HG02623 (cell line): ENCODE results near the gene GMFB.
A peak's percentile ranks its signal among the peaks of the same experiment; 100 is the strongest.

ENCODE experiments used
- ATAC-seq: cut with Tn5 transposase; IDR thresholded peaks from one replicate; pipeline ENCODE4 v1.9.1; 2021; ENCODE audit warnings: moderate library complexity; ENCODE audit not compliant: unreplicated experiment

The GMFB gene

DNA sequence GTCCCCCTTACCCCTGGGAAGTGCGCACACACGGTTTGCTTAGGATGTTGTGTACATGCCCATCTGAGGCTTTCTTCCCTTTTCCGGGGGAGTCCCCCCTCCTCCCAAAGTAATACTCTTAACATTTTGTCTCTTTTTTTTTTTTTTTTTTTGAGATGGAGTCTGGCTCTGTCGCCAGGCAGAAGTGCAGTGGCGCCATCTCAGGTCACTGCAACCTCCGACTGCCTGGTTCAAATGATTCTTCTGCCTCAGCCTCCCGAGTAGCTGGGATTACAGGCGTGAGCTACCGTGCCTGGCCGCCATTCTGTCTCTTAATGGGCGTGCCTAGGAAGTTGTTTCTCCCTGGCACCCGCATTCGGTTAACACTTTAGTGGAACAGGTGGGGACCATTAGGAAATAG is 4.5 kb upstream of the GMFB start:
- ATAC-seq, result no peak

DNA sequence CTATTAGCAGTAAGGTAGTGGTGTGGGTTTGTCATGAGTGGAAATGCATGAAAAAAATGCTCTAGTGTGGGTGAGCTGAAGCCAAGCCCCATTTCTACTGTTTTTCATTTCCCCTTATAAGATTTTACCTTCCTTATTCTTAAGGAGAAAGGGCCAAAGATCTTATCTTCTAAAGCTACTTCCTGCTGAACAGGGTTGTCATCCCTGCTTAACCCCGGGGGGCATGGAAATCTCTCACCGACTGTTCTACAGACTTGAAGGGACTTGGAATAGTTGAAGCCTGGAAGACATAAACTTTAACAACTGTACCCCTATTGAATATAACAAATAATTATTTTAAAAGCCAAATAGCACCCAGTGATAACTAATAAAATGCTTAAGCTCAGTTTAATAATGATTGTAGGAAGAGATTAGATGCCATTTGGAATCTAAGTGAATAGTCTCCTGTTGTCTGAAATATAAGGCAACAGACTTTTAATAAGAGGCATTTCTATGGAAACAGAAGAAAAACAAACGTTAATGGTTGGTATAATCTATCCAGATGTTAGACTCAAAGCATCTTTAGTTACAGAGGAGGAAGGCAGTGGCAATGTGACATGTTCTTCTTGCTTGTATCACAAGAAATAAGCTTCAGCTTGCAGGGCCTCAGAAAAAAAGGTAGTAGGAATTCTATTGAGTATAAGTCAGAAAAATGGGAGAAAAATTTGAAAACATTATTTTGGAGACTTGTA is 1.8 kb upstream of the GMFB start:
- no peak for ATAC-seq

DNA sequence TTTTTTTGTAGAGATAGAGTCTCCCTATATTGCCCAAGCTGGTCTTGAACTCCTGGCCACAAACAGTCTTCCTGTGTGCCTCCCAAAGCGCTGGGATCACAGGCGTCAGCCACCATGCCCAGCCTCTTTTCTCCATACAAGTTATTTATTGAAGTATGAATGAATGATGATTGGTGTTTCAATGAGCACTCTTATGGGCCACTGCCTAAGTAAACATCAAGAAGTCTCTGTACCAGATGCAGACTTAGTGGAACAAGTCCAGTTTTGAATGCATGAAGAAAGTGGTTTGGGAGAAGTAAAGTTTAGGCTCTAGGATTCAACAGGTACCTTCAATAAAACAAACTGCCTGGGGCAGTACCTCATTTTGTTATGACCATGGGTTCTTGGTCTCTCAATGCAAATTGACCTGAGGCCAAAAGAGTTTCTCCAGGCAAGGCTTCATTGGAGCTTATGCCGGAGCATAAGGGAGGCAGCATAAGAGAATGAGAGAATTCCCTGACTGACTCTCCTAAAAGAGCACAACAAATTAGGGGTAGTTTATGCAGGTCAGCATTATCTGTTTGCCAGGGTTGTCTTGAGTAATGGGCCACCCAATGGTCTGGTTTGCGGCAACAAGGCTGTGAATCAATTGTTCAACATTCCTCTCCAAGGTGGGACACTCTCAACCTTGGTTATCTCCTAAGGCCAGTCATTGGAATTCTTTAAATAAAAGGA is 1.1 kb upstream of the GMFB start:
- ATAC-seq, result no peak

DNA sequence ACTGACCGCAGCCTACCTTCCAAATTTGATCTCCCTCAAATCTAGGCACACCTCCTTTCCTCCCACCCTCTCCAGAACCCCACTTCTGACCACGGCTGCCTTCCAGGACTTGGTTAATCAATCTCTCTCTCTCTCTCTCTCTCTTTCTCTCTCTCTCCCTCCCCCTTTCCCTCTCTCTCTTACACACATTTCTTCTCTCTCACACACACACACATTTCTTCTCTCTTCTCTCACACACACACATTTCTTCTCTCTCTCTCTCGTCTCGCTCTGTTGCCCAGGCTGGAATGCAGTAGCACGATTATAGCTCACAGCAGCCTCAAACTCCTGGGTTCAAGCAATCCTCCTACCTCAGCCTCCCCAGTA is 521 bp upstream of the GMFB start:
- no peak for ATAC-seq

DNA sequence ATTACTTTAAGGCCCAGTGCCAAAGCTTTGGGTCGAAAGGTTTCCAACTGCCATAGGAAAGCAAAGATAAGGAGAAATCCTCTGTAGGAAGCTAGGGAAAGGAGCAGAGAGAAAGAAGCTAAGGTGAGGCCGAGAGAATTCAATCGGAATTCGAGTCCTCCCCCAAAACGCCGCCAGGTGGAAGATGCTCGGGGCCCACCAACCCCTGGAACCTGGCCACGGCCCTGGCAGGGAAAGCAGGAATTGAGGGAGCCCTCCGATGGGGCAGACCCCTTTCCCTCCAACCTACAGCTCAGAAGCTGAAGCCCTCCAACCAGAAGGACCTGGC is 498 bp downstream of the GMFB start:
- ATAC-seq, result peak; percentile 12

DNA sequence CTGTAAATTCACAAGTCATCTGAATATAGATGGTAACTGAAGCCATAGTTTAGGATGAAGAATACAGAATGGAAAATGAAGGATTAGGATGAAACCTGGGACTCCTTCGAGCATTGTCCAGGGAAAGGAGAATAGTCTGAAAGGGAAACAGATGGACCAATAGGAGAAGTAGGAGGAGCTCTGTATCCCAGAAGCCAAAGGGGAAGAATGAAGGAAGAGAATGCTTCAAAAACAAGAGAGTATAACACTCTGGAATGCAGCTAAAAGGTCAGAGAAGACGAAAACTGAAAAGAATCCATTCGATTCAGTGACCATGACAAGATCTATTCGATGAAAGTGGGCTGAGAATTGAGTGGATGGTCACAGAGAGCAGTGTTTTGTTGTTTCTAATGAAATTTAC is 1.0 kb downstream of the GMFB start:
- no peak for ATAC-seq

DNA sequence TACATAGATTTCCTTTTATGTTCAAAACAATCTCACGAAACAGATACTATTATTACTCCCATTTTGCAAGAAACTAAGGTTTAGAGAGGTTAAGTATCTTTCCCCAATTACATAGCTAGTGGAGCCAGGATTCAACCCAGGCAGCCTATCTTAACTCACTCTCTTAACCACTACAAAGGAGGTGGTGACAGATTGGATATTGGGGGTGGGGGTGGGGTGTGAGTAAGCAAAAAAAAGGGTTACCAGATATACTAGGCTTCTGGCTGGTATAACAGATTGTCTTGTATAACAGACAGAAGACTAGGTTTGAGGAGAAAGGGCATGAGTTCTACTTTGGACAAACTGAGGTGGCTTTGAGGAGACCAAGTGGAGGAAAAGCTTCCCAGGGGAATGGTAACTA is 2.1 kb downstream of the GMFB start:
- no peak for ATAC-seq

DNA sequence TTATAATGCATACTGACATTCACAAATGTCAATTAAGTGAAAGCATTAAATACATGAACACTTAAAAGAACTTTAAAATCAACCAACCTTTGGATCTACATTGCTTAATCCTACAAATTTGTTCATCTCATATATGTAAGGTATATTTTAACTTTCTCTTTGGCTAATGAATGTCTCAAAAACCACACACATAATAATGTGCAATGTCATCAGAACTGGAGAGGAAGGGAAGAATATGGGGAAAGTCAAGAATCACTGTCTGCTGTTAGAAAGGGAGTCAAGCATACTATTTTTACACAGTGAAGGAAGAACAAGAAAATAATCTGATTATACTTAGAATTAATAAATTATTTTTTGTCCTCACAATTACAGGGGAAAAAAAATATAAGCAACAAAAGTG is 4.9 kb downstream of the GMFB start:
- ATAC-seq, result no peak

DNA sequence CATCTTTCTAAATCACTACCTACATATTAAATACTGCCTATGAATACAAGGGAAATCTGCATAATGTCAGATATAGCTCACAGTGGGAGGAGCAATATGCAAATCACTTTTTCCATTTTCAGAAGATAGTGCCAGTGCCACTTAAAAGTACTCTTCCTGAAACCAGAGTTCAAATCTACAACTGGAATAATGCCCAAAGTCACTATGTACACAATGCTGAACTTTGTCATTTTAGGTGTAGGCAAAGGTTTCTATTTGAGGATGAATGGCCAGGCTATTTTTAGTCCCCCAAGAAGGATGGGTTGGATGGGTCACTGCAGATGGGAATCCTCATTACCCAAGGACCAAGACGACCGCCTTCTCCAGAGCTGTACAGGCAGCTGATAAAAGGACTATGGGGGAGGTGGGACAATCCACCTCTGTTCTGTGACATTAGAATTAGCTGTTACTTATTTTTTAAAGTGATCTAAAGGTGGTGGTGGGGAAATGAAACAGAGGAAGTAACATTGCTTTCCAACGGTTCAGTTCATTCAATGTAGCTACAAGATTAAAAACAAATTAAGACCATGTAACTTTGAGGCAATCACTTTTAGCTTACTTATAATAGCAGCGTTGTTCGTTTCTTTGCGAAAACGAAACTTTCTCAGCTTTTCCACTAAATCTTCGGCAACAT is 5.6 kb downstream of the GMFB start:
- ATAC-seq, result no peak

DNA sequence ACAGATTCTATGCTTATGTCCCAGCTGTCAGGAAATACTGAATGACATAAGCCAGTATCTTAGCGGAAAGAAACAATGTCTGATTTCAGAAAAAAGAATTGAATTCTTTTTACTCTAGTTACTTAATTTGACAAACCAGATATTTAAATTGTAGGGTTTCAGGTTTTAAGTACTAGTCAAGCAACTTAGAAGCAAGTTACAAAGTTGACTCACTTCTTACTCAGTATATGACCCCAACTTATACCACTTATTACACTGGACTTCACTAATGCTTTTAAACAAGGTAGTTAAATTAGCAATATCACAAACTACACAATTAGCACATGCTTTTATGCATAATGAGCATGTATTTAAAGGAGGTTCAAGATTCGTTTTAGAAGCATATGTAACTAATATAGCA is 7.1 kb downstream of the GMFB start:
- ATAC-seq, result no peak

DNA sequence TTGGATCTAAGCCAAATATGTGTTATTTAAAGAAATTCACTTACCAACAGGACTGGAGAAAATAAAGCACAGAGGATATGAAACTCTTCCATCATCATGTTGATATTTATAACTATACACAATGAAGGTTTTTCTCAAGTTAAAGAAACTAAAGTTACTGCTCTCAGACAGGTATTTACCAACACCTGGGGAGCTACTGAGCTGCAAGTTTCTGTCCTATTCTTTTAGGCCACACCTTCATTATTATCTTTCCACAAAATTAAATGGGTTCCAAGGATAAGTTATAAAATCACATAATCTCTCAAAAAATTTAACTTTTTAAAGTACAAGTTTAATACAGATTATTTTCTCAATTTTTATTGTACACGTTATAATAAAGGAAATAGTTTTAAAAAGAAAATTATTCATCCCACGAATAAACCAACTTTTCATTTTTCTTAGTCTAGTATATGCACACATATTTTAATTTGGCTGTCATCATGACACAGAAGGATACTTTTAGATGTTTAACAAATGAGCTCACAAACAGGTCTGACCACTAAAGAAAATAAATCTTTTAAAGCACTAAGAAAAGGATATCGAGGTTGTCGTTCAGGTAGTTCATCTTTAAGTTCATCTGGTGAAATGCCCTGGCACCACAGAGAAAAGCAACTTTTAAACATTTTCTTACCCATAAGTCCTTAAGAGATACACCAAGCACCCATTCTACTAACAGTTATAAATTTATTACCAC is 7.8 kb downstream of the GMFB start:
- ATAC-seq, result no peak

DNA sequence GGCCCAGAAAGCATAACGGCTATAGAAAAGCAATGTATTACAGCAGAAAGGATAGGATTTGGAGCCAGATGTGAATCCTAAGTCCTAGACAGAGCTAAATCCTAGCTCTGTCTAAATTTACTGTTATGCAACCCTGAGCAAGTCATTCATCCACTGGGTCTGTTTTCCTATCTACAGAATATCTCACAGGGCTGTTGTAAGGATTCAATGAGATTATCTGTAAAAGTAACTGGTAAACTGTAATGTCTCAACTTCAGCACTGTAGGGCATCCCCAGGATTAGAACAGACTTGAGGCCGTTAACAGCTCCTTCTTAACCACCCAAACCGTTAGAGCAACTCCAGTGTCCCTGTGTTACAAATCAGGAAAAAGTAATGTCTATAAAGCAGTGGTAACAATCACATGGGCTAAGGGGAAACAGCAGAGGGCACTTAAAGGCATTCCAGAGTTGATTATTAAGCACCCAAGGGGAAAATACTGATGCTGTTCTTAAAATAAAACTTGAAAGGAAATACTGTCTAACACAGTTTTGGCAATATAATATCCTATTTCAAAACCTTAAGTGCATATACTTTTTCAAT is 10.1 kb downstream of the GMFB start:
- no peak for ATAC-seq

DNA sequence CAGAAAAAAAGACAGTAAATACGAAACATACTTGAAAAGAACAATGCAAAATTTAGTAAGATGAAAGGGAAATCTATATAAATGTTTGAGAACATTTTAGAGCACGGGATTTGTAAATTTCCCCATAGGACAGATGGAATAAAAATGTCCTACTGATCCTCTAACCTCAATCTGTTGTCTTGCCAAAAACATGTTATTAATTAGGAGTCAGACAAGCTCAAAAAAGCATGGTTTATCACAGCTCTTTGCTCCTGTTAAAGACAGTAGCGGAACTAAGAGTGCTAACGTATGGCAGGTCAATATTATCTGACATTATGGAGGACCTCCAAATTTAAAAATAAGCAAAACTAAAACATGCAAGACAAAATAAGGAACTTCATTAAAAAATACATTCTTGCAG is 12.9 kb downstream of the GMFB start:
- no peak for ATAC-seq

DNA sequence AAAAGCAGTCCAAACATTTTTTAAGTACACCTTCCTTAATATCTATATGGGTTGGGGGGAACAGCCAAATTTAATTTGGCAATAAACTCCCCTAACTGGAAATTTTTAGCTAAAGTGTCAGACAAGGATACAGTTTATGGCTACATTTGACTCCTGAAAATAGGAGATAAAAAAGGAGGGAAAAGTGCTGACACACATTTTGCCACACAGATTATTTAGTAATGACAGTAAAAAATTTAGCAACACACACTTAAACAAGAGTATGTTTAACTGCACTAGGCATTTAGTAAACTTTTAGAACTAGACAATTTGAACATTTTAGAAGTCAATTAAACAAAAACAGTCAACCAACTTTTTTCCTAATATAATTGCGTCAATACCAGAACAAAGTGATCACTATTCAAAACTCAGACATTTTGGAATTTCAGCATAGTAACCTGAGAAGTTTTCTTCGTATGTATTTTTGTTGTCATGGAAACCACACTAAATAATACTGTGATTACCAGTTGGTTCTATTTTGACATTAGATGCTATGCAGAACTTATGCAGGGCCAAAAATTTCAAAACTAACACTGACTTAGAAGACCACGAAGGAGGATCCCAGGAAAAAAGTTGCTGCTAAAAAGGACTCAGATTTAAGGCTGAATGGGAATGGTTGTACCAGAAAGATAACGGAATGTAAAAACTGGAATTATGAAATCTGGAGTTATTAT is 13.4 kb downstream of the GMFB start:
- no peak for ATAC-seq

DNA sequence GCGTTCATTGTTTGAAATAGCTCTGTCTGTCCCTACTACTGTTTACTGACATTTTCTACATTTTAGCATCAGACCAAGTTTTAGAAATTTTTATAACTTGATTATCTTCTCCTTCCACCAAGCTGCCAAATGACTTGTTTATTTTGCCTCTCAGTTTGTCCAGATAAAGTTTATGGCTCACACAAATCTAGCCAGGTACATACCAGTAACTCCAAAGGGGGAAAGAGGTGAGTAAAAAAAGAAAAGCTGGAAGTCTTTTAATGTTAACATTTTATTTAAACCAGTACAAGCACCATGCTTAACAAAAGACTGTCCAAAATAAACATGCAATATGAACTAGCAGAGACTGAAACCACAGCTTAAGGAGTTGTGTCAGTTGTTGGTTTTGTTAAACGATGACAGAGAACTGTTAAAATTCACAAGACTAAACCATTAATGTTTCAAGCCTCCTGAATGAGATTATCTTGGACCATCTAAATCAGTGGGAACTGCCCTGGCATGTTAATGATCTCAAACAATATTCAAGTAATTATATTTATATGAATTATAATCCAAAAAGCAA is 14.5 kb downstream of the GMFB start:
- no peak for ATAC-seq

DNA sequence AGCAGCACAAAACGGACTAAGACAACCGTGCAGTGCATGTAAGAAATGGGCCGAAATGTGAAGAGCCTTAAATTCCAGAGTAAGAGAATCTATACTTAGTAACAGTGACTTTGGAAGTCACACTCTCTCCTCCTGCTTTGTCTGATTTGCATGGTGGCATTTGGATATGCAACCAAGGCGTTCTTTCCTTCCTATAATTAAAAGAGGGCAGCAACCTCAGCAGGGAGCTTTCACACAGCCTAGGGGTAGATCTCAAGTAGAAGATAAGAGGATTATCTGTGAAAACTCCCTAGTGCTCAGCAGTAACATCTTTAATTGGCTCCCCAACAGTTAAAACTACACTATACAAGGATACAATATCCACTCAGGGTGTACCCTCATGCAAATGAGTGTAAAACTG is 16.5 kb downstream of the GMFB start:
- no peak for ATAC-seq

DNA sequence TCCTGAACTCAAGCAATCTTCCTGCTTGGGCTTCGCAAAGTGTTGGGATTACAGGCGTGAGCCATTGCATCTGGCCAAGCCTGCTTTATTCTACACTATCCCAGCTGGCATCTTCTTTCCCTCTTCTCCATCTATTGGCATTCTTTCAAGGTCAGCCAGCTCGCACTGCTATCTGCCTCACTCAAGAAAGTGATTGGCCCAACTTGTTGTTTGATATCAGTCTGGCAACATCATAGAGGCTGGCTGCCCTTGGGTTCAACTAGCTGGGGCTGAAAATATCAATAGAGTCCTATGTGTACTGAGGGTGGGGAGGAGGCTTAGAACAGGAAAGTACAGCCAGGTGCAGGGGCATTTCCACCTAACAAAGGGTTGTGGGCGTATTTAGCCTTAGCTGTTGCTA is 17.1 kb downstream of the GMFB start:
- ATAC-seq, result no peak

DNA sequence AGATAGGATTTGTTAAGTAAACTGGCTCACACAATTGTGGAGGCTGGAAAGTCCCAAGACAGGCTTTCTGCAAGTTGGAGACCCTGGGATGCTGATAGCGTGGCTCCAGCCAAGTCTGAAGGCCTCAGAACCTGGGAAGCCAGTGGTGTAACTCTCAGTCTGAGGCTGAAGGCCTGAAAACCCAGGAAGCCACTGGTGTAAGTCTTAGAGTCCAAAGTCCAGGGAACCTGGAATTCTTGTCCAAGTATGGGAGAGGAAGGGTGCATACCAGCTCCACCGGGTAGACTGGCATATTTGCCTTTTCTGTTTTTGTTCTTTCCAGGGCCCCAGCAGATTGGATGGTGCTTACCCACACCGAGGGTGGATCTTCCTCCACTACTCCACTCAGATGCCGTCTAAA is 18.1 kb downstream of the GMFB start:
- no peak for ATAC-seq

DNA sequence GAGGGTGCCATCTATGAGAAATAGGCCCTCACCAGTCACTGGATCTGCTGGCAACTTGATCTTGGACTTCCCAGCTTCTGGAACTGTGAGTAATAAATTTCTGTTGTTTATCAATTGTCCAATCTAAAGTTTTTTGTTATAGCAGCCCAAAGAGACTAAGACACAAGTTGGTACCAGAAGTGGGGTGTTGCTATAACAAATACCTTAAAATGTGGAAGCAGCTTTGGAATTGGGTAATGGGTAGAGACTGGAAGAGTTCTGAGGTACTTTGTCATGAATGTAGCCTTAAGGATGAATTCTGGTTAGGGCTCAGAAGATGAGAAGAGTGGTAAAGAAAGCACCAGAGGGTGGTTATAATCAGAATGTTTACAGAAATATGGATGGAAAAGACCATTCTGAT is 21.5 kb downstream of the GMFB start:
- no peak for ATAC-seq

DNA sequence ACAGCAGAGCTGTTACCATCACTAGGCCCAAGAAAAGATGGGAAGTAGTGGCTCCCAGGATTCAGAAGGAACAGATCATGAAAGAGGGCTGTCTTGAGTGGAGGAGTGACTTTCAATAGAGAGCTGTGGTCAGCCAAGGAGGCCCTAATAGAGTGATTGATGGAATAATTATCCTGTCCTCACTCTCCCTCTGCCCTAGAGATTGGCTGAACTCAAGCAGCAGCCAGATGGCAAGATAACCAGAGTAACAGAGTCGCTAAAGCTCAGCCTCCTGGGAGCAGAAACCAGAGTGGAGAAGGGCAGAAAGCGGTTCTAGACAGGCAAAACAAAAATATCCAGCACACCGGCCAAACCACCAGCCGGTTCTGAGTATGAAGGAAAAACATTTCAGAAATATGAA is 23.1 kb downstream of the GMFB start:
- ATAC-seq, result no peak

DNA sequence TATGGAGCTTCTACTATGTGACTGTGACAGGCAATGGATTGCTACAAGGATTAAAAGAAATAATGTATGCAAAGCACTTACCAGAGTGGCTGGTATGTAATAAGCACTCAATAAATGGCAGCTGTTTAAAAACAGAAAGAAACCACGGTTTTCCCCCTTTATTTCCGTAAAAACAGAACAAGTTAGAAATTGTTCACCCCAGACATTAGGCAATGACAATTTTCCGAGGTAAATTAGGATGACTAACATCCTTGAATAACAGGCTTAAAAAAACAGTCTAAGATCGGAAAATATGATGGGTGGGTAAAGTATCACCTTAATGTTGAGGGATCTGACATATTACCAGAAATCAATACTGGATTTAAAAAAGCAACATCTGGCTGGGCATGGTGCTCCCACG is 26.7 kb downstream of the GMFB start:
- no peak for ATAC-seq
